Endothelial cell of umbilical vein (primary cell): Measurements from ENCODE around the gene OVOL3.

ENCODE experiments used
- CTCF ChIP-seq, 2 donors: IDR thresholded peaks; 1 replicate in 1 of 2; 2 replicates in 1 of 2; pipeline ENCODE4 v1.5.1; 2011; ENCODE audit warnings: low read length in 2 of 2, mild to moderate bottlenecking in 2 of 2, moderate library complexity in 2 of 2, control low read depth in 1 of 2, inconsistent platforms in 1 of 2, low read depth in 1 of 2; ENCODE audit not compliant: insufficient read depth in 1 of 2; ENCODE audit errors: extremely low read depth in 1 of 2
- EZH2 ChIP-seq: IDR thresholded peaks from 2 replicates; pipeline ENCODE4 v1.6.1; 2012; ENCODE audit warnings: borderline replicate concordance, low read depth, mild to moderate bottlenecking, moderate library complexity, low read length, inconsistent platforms; ENCODE audit not compliant: severe bottlenecking
- FOS ChIP-seq: IDR thresholded peaks from 2 replicates; pipeline ENCODE4 v1.6.1; 2011; ENCODE audit warnings: mild to moderate bottlenecking, low read length, moderate library complexity, borderline replicate concordance; ENCODE audit not compliant: insufficient read depth
- GATA2 ChIP-seq: IDR thresholded peaks from 2 replicates; pipeline ENCODE4 v1.7.0; 2011; ENCODE audit warnings: low read depth, mild to moderate bottlenecking, moderate library complexity, mixed read lengths, low read length; ENCODE audit not compliant: insufficient read length, insufficient read depth
- JUN ChIP-seq: IDR thresholded peaks from 2 replicates; pipeline ENCODE4 v1.6.1; 2011; ENCODE audit warnings: borderline replicate concordance, low read depth; ENCODE audit not compliant: insufficient read length, insufficient read depth
- MYC ChIP-seq: IDR thresholded peaks from one replicate; pipeline ENCODE4 v1.6.1; 2011; ENCODE audit warnings: mild to moderate bottlenecking, low read depth, low read length
- POLR2A ChIP-seq: IDR thresholded peaks from 2 replicates; pipeline ENCODE4 v1.6.1; 2012; ENCODE audit warnings: low read depth, mild to moderate bottlenecking, control low read depth, low read length
- POLR2AphosphoS5 ChIP-seq: IDR thresholded peaks from 2 replicates; pipeline ENCODE4 v1.6.1; 2012; ENCODE audit warnings: low read depth, mild to moderate bottlenecking, control low read depth, low read length, moderate library complexity; ENCODE audit not compliant: insufficient read depth

DNA sequence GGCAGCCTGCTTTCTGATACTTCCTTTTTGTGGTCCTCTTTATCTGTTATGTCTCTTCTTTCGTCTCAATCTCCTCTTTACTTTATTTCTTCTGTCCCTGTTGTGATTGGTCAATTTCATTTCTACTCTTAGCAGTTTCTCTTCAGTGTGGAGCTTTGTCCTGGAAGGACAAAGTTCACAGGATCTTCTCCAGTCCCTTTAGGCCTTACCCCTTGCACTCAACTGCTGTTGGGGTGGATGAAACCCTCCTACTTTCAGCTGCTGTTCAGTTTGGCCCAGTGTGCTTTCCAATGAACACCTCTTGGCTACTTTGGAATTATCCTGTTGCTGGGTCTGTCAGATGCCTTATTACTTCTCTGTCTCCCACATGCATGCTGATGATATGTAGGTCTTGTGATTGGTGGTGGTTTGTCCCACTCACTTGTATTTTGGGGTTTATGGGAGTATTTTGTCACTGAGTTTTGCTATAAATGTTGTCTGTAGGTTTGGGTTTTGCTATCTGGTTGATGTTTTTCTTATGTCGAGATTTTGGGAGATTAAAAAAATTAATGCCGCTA, 31.5 kb upstream of the OVOL3 start:
- TF ChIP-seq CTCF (IDR thresholded peaks at IDR 0.05; ENCODE audit: extremely low read depth in 1 of 2, insufficient read depth in 1 of 2, low read depth in 1 of 2, low read length in 2 of 2) (no peak), EZH2 (no peak), POLR2A (no peak), GATA2 (no peak), MYC (no peak), POLR2AphosphoS5 (no peak), FOS (no peak), JUN (no peak)
